DMS 273 treated with DMSO at 0.1 percent for 48 hours (cell line): ENCODE results near the gene SPG11.
"Not testable (repeated sequence)": the region's sequence is repeated elsewhere in the genome, so short reads cannot be mapped to it uniquely, and the experiment has no call there.

Experiments
- DNase-seq: peaks from one replicate; lab custom pipeline; 2025; lab: John Stamatoyannopoulos, UW

Gene SPG11

DNA sequence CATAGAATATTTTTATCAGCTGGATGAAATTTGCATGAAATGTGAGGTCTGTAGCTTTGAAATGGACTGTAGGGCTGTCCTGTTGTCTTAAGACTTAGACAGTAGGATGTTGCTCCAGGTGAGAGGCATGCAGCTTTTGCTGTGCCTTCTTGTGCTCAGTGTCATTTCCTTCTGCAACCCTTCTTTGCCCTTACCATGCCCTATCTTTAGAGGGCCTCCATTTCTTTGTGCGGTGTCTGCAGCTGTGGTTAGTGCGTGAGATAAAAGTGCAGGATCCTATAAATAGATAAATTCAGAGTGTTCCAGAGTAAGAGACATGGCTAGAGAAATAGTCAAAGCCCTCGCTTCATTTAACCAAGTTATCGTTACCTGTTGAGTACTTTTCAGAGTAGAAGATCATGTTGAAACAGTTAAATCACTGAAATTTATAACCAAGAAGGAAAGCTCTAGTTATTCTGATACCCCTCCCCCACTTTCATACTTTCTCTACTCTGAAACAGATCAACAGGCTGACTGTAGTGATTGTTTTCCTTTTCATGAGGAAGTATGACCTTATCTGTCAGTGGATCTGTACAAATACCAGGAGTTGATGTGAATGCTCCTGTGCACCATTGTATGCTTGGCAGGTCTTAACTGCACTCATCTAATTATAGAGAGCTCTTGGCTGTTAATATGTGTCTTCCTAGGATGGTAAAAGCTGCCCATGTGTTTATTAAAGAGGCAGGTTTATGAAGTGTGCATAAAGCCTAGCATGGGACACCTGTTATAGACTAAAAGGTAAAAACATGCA lies 108.3 kb downstream of the SPG11 start:
- DNase-seq = no peak

DNA sequence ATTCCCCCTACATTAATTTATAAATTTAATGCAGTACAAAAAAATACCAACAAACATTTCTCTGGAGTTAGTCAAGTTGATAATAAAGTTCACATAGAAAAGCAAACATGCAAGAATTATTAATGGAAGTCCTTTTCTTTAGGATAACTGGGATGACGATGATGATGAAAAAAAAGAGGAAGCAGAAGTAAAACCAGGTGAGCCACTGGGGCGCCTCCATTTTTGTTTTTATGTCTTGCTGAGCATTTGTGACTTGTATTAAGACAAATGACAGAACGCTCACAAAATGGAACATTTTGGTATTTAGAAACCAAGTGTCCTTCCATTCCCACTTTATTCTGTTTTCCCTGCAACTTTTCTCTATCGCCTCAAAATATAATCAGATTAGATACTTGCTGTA lies 112.7 kb downstream of the SPG11 start:
- no peak for DNase-seq

DNA sequence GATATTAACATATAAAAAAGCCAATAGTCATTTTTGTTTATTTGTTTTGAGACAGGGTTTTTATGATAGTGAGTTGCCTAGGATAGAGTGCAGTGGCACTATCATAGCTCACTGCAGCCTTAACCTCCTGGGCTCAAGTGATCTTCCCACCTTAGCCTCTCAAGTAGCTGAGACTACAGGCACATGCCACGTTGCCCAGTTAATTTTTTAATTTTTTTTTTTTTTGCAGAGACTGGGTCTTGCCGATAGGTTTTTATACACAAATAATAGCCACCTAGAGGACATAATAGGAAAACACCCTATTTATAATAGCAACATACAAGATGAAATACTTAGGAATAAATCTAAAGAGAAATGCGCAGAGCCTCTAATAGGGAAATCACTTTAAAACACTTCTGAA lies 113.2 kb downstream of the SPG11 start:
- no peak for DNase-seq

- DNase-seq = not testable (repeated sequence)
Measured at GRCh38 chr15:44549152-44549551, 114.3 kb downstream of the SPG11 start.

DNA sequence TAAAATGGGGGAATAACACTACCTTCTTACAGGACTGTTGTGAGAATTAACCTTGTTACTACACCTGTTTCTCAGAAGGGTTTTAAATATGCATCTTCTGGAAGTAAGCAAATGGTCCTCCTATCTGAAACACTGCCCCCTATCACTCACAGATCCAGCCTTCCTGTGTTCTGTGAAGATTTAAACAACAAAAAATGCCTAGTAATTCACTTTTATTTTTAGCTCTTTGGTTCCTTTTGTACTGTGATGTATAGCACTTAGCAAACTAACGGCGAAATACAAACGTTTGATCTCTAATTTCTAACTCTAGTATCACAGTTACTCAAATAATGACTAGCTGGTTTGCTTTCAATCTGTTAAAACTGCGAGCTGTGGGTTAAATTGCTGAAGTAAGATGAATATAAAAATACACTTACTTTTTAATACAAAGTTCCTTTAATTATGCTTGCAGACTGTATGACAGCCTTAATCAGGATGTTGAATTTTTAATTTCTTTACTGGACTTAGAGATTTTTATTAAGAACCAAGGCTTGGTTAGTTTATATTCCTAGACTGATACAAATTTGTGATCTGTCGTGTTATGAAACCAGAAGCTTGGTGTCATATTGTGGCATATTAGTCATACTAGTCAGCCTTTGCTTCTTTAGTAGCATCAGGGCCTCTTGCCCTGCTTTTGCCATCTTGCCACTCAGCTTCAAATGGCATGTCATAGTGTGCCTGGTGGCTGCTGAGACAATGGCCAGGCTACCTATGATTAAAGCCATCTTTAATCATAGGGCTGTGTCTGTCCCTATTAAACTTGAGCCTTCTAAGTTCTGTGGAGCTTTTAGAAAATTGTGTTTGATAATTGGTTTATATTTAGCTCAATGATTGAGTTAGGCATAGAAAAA lies 117.3 kb downstream of the SPG11 start:
- no peak for DNase-seq

DNA sequence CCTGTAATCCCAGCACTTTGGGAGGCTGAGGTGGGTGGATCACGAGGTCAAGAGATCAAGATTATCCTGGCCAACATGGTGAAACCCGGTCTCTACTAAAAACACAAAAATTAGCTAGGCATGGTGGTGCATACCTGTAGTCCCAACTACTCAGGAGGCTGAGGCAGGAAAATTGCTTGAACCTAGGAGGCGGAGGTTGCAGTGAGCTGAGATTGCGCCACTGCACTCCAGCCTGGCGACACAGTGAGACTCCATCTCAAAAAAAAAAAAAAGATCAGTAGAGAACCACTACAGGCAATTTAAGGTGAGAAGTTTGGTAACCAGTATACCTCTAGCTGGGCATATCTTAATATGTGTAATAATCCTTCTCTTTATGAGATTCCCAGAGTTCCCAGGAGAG lies 118.7 kb downstream of the SPG11 start:
- not testable (repeated sequence) for DNase-seq

DNA sequence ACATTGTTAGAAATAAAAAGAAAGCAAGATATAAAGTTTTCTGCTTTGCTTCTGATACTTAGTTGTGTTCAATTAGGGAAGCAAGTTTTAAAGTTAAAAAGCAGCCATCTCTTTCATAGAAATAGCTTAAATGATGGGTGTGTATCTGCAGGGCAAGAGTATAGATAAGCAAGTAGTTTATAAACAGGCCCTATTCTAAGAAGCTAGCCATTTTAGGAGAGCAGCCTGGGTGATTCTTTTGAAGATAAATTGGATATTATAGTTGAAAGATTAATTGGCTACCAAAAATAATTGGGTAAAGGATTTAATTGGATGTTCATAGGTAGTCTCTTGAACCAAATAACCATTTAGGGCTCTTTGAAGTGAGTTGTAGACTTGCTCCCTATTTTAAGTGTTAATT lies 120.9 kb downstream of the SPG11 start:
- DNase-seq = no peak

GRCh38 chr15:44541282-44541958 lies 122.0 kb downstream of the SPG11 start:
- DNase-seq = no peak

DNA sequence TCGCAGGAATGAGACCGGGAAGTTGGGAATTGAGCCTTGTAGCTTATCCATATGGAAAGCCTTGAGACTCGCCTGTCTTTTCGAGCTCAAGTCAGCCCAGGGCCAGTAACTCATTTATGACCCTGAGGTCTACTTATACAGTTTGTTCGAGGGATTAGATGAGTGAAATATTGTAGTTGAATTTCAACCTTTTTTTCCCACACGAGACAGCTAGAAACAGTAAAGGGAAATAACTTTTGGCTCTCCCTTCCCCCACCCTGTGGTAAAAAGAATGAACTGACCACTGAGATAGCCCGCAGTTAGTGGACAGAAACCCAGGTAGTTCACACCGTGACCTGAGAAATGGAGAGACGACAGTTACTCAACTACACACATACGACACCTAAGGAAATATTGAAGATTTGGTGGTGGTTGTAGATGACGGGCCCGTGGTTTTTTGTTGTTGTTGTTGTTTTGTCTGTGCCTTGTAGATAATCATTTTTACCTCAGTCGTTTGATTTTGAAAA lies 125.7 kb downstream of the SPG11 start:
- no peak for DNase-seq

GRCh38 chr15:44536962-44537734 lies 126.3 kb downstream of the SPG11 start, which contains the start of gene EIF3J:
Gene EIF3J (plus strand): TSS chr15:44537147. CDS start chr15:44537195, 48 bp downstream.
- DNase-seq = peak; percentile 54

GRCh38 chr15:44536302-44536961 lies 127.0 kb downstream of the SPG11 start:
- no peak for DNase-seq

- no peak for DNase-seq
Measured at GRCh38 chr15:44535523-44536301, 127.8 kb downstream of the SPG11 start.

GRCh38 chr15:44535092-44535491 lies 128.4 kb downstream of the SPG11 start:
- no peak for DNase-seq

GRCh38 chr15:44532689-44533088 lies 130.8 kb downstream of the SPG11 start:
- no peak for DNase-seq

DNA sequence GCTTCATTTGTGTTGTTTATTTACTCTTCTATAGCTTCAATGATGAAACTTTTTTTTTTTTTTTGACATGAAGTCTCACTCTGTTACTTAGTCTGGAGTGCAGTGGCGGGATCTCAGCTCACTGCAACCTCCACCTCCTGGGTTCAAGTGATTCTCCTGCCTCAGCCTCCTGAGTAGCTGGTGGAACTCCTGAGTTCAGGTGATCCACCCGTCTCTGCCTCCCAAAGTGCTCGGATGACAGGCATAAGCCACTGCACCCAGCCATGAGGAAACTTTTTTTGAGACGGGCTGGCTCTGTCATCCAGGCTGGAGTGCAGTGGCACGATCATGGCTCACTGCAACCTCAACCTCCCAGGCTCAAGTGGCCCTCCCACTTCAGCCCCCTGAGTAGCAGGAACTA lies 131.2 kb downstream of the SPG11 start:
- DNase-seq = not testable (repeated sequence)

GRCh38 chr15:44530653-44531052 lies 132.8 kb downstream of the SPG11 start:
- no peak for DNase-seq

GRCh38 chr15:44529864-44530604 lies 133.4 kb downstream of the SPG11 start:
- DNase-seq = no peak

DNA sequence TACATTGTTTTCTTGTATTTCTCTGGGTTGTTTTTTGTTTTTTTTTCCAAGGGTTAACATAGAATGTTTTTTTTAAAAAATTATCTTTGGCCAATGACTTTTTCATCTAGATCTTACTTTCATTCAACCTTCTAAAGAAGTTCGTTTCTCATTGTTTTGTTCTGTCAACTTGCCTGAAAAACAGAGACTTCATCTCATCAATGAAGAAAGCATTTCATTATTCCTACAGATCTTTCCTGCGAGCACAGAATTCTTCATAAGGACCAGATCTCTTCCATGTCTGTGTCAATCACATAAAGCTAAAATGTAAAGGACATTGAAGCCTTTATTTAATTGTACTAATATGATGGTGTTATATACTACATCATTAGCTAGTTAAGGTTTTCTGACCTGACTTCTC lies 136.2 kb downstream of the SPG11 start:
- DNase-seq = no peak

DNA sequence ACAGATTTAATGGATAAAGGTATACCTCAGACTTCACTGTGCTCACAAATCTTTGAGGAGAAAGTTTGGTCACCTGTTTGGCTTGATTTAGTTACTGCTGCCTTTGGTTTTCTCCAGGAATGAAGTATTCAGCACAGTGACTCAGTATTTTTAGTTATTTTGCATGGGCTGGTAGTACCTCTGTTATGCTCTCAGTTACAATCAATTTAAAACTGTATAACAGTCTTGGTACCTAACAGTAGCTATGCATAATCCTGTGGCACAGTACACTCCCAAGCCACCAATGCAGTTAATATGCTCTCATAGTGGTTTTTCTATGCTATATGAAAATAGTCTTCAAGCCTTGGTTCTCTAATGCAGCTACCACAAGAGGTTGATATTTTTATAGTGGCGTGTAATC lies 138.4 kb downstream of the SPG11 start:
- DNase-seq = no peak
